22Rv1 (cell line): ENCODE measurements around the gene TADA3.

Experiments
- ZFX ChIP-seq: fragments of 450-650 bp; IDR thresholded peaks from 2 replicates; pipeline ENCODE4 v1.6.1; 2017; ENCODE audit warnings: antibody characterized with exemption, borderline replicate concordance
- TF ChIP-seq, protein P1 (sequence below): fragments of 450-650 bp; IDR thresholded peaks from 2 replicates; pipeline ENCODE4 v1.5.1; 2017; ENCODE audit warnings: mild to moderate bottlenecking

DNA sequence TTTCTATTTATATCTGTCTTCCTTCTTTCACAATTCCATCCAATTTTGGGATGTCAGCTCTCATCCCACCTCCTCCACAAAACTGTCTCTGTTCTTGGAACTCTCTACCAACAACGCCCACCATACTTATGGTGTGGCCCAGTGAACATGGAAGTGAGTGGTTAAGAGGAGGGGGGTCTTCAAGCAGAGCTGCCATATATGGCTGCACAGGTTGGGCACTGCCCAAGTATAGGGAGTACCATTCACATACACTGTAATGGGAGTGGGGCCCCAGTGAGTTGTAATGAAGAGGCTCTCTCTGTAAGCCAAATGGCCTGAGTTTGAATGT is 14.6 kb downstream of the TADA3 start:
- TF ChIP-seq, protein P1, sequence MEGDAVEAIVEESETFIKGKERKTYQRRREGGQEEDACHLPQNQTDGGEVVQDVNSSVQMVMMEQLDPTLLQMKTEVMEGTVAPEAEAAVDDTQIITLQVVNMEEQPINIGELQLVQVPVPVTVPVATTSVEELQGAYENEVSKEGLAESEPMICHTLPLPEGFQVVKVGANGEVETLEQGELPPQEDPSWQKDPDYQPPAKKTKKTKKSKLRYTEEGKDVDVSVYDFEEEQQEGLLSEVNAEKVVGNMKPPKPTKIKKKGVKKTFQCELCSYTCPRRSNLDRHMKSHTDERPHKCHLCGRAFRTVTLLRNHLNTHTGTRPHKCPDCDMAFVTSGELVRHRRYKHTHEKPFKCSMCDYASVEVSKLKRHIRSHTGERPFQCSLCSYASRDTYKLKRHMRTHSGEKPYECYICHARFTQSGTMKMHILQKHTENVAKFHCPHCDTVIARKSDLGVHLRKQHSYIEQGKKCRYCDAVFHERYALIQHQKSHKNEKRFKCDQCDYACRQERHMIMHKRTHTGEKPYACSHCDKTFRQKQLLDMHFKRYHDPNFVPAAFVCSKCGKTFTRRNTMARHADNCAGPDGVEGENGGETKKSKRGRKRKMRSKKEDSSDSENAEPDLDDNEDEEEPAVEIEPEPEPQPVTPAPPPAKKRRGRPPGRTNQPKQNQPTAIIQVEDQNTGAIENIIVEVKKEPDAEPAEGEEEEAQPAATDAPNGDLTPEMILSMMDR, result no peak
- TF ChIP-seq ZFX, result no peak
